ENCODE data around the gene ERMN.

The ERMN gene

GRCh38 chr2:157339965-157340655 is 14.5 kb upstream of the ERMN start:
- Mint-ChIP-seq H3K9me3 (peaks cover 43% of the 10 kb centered on the region), H3K4me1 (ENCODE audit: low read depth) (no peaks in the 10 kb centered on the region), H3K27me3 (no peaks in the 10 kb centered on the region), H3K4me3 (no peak overlapping the region), H3K27ac (no peak overlapping the region), H3K36me3 (ENCODE audit: low read depth) (peaks cover 27% of the 10 kb centered on the region)
- intact Hi-C loops (cut with micrococcal nuclease) = no loop called here

DNA sequence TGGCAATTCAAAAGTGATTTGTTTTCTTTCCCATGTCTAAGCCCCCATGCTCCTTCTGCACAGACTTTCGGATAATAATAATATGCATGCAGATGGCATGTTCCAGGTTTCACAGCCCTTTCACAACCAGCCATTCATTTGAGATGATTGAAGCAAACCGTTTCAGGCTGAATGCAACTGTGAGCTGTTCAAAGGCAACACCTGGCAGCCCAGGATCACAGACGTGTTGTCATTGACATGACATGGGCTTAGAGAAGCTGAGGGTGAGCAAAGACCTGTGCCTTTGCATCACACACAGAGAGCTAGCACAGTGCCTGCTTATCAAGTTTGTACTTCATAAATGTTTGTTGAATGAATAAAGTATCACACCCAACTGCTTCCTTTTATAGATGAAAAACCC is 12.4 kb upstream of the ERMN start:
- Mint-ChIP-seq H3K4me1 (ENCODE audit: low read depth) (no peaks in the 10 kb centered on the region), H3K36me3 (ENCODE audit: low read depth) (peaks cover 11% of the 10 kb centered on the region), H3K27ac (no peak overlapping the region), H3K4me3 (no peak overlapping the region), H3K27me3 (no peaks in the 10 kb centered on the region), H3K9me3 (peaks cover 22% of the 10 kb centered on the region)
- intact Hi-C loops (cut with micrococcal nuclease) = no loop called here

- no peaks in the 10 kb centered on the region for H3K4me1 Mint-ChIP-seq (ENCODE audit: low read depth)
- no peak overlapping the region for H3K4me3 Mint-ChIP-seq
- peaks cover 5% of the 10 kb centered on the region for H3K9me3 Mint-ChIP-seq
- intact Hi-C loops (cut with micrococcal nuclease) = no loop called here
- no peaks in the 10 kb centered on the region for H3K27me3 Mint-ChIP-seq
- no peaks in the 10 kb centered on the region for H3K36me3 Mint-ChIP-seq (ENCODE audit: low read depth)
- no peak overlapping the region for H3K27ac Mint-ChIP-seq
Measured at GRCh38 chr2:157336137-157337010, 10.8 kb upstream of the ERMN start.

DNA sequence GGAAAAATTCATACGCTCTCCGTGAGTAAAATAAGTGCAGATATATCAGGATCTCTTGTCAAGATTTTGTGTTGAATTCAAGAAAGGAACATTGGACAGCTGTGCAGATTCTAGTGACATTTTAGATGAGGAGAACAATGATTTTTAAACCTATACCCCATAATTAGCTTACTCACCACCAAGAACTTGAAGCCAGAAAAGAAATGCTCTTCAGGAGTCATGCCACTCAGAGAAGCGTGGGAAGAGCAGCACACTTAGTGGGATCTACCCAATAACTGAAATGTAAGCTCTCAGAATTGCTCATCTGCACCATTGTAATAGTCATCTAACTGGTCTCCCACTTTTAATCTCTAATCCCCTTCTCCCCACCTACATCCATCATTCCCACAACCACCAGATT is 9.2 kb upstream of the ERMN start:
- Mint-ChIP-seq H3K36me3 (ENCODE audit: low read depth) (no peaks in the 10 kb centered on the region), H3K4me1 (ENCODE audit: low read depth) (no peaks in the 10 kb centered on the region), H3K27ac (no peak overlapping the region), H3K27me3 (no peaks in the 10 kb centered on the region), H3K4me3 (no peak overlapping the region), H3K9me3 (no peaks in the 10 kb centered on the region)
- intact Hi-C loops (cut with micrococcal nuclease) = no loop called here

- Mint-ChIP-seq H3K9me3 (no peaks in the 10 kb centered on the region), H3K27me3 (no peaks in the 10 kb centered on the region), H3K4me1 (ENCODE audit: low read depth) (no peaks in the 10 kb centered on the region), H3K27ac (no peak overlapping the region), H3K4me3 (no peak overlapping the region), H3K36me3 (ENCODE audit: low read depth) (no peaks in the 10 kb centered on the region)
- intact Hi-C loops (cut with micrococcal nuclease) = no loop called here
Measured at GRCh38 chr2:157334335-157334734, 8.7 kb upstream of the ERMN start.

DNA sequence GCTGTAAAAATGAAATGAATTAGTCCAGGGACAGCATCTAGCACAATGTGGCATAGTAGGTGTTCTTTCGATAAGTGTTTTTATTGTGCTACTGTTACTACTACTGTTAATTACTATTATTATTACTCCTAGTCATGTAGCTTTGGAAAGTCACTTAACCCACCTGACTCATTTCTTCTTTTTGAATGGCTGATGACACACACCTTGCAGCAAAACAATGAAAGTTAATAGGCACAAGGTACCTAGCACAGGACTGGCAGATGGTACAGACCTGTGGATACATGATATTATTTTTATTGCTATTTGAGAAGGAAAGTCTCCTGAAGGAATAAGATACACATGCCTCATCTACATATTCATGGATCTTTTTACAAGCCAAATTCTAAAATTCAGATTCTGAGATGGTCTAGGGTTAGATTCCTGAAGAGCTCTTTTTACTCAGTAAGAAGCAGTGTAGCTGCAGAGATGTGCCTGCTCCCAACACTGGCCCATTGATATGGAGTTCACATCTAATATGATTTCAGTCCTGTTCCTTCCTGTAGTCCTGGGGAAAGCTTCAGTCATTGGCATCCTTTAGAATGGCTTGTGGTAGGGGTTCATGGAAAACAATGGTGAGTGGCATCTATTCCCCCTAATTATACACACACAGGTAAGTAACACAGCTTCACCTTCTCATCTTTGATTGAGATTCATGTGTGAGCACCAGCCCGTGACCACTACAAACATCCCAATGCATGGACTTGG is 7.9 kb upstream of the ERMN start:
- no peak overlapping the region for H3K4me3 Mint-ChIP-seq
- H3K9me3 Mint-ChIP-seq = no peaks in the 10 kb centered on the region
- H3K27ac Mint-ChIP-seq = no peak overlapping the region
- no peaks in the 10 kb centered on the region for H3K36me3 Mint-ChIP-seq (ENCODE audit: low read depth)
- intact Hi-C loops (cut with micrococcal nuclease) = no loop called here
- H3K27me3 Mint-ChIP-seq = no peaks in the 10 kb centered on the region
- no peaks in the 10 kb centered on the region for H3K4me1 Mint-ChIP-seq (ENCODE audit: low read depth)

DNA sequence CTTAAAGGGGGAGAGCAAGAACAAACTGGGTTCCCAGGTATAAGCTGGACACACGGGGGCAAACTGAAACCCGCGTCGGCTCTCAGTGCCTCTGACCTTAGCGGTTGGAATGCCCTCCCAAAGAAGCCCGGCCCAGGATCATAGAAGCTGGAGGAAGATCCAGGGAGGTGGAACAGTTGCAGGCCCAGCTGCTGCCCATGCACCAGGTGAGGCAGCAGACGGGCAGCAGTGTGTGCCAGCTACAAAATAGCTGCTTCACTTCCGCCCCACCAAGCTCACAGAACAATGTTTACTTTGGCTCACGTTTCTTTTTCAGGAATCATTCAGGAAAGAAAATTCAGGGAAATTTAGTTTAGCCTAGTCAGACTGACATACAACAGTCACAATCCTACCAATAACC is 3.9 kb upstream of the ERMN start:
- H3K36me3 Mint-ChIP-seq (ENCODE audit: low read depth) = no peaks in the 10 kb centered on the region
- H3K9me3 Mint-ChIP-seq = no peaks in the 10 kb centered on the region
- intact Hi-C loops (cut with micrococcal nuclease) = loop anchor here (5.0 kb wide), 2 partner anchors 98 to 163 kb away; no protein-coding TSS in a partner anchor
- H3K27ac Mint-ChIP-seq = no peak overlapping the region
- no peak overlapping the region for H3K4me3 Mint-ChIP-seq
- H3K27me3 Mint-ChIP-seq = no peaks in the 10 kb centered on the region
- peaks cover 12% of the 10 kb centered on the region for H3K4me1 Mint-ChIP-seq (ENCODE audit: low read depth)

- no peaks in the 10 kb centered on the region for H3K27me3 Mint-ChIP-seq
- no peaks in the 10 kb centered on the region for H3K9me3 Mint-ChIP-seq
- no peaks in the 10 kb centered on the region for H3K36me3 Mint-ChIP-seq (ENCODE audit: low read depth)
- no peak overlapping the region for H3K27ac Mint-ChIP-seq
- intact Hi-C loops (cut with micrococcal nuclease) = loop anchor here (2.0 to 5.0 kb wide), 3 partner anchors 99 to 269 kb away; no protein-coding TSS in a partner anchor
- H3K4me1 Mint-ChIP-seq (ENCODE audit: low read depth) = peaks cover 12% of the 10 kb centered on the region
- no peak overlapping the region for H3K4me3 Mint-ChIP-seq
Measured at GRCh38 chr2:157327621-157328500, 2.2 kb upstream of the ERMN start.

- no peak overlapping the region for H3K27ac Mint-ChIP-seq
- H3K4me1 Mint-ChIP-seq (ENCODE audit: low read depth) = peaks cover 12% of the 10 kb centered on the region
- intact Hi-C loops (cut with micrococcal nuclease) = loop anchor here (2.0 to 5.0 kb wide), 3 partner anchors 100 to 270 kb away; no protein-coding TSS in a partner anchor
- no peaks in the 10 kb centered on the region for H3K9me3 Mint-ChIP-seq
- no peaks in the 10 kb centered on the region for H3K36me3 Mint-ChIP-seq (ENCODE audit: low read depth)
- no peaks in the 10 kb centered on the region for H3K27me3 Mint-ChIP-seq
- H3K4me3 Mint-ChIP-seq = no peak overlapping the region
Measured at GRCh38 chr2:157327200-157327599, 1.6 kb upstream of the ERMN start.

DNA sequence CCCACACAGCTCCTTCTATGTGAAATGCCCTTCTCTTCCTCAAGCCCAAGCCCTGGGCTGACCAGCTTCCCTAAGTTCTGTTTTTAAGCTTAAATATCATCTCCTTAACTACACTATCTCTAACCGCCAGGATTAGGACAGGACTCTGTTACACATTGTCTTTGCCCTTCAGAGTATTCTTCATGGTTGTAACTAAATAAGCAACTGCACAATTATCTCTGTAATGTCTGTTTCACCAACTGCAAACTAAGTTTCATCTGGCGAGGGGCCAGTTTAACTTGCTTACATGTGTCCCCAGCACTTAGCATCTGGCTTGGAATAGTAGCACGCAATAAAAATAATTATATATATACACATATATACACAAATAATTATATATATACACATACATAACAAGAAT is 1.1 kb upstream of the ERMN start:
- H3K4me3 Mint-ChIP-seq = no peak overlapping the region
- no peaks in the 10 kb centered on the region for H3K27me3 Mint-ChIP-seq
- H3K36me3 Mint-ChIP-seq (ENCODE audit: low read depth) = no peaks in the 10 kb centered on the region
- no peak overlapping the region for H3K27ac Mint-ChIP-seq
- no peaks in the 10 kb centered on the region for H3K9me3 Mint-ChIP-seq
- intact Hi-C loops (cut with micrococcal nuclease) = loop anchor here (2.0 to 5.0 kb wide), 3 partner anchors 101 to 270 kb away; no protein-coding TSS in a partner anchor
- peaks cover 12% of the 10 kb centered on the region for H3K4me1 Mint-ChIP-seq (ENCODE audit: low read depth)

DNA sequence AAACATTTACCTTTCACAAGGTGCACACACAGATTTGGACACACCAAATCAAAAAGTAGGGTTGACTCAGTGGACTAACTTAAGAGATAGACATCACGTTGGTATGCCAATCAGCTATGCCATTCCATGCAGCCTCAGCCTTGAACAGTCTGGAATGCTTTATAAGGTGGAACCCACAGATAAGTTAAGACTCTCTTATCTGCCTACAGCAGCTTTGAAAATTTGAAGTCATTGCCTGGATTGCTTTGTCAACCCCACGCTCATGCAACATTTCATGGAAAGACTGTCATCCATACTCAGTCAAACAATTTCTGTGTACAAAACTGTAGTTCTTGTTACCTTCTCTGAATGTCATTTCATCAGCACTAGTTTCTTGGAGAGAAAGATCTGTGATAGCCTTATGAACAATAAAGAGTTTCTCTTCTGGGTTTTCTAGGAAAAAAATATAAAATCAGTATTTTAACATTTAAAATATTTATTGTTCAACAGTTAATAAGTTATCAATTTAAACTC is 1.2 kb downstream of the ERMN start:
- H3K4me1 Mint-ChIP-seq (ENCODE audit: low read depth) = peaks cover 18% of the 10 kb centered on the region
- no peaks in the 10 kb centered on the region for H3K36me3 Mint-ChIP-seq (ENCODE audit: low read depth)
- H3K27ac Mint-ChIP-seq = no peak overlapping the region
- no peaks in the 10 kb centered on the region for H3K9me3 Mint-ChIP-seq
- intact Hi-C loops (cut with micrococcal nuclease) = no loop called here
- no peak overlapping the region for H3K4me3 Mint-ChIP-seq
- H3K27me3 Mint-ChIP-seq = no peaks in the 10 kb centered on the region

DNA sequence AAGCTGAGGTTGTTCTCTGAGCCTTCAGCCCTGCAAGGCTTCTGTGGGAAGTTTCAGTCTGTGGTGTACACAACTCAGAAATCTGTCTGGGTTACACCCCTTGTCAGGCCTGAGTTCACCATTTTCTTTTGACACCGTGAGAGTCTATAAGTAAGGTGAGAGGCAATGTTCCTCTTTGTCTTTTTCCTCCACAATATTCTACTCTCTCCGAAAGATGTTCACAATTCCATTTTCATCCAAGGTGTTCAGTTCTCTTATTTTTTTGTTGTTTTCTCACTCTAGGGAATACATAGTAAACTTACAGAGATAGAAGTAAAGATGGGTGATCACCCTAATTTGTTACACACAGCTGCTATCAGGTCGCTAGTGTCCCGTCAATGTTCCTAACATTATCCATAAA is 3.2 kb downstream of the ERMN start:
- H3K27ac Mint-ChIP-seq = no peak overlapping the region
- H3K27me3 Mint-ChIP-seq = no peaks in the 10 kb centered on the region
- intact Hi-C loops (cut with micrococcal nuclease) = no loop called here
- no peaks in the 10 kb centered on the region for H3K9me3 Mint-ChIP-seq
- peaks cover 13% of the 10 kb centered on the region for H3K4me1 Mint-ChIP-seq (ENCODE audit: low read depth)
- no peaks in the 10 kb centered on the region for H3K36me3 Mint-ChIP-seq (ENCODE audit: low read depth)
- no peak overlapping the region for H3K4me3 Mint-ChIP-seq

GRCh38 chr2:157321466-157321865 is 4.2 kb downstream of the ERMN start:
- H3K4me1 Mint-ChIP-seq (ENCODE audit: low read depth) = peaks cover 8% of the 10 kb centered on the region
- intact Hi-C loops (cut with micrococcal nuclease) = no loop called here

More at GRCh38 chr2:157321466-157321865, 4.2 kb downstream of the ERMN start:
- Mint-ChIP-seq H3K36me3 (ENCODE audit: low read depth) (no peaks in the 10 kb centered on the region), H3K4me3 (no peak overlapping the region), H3K27me3 (no peaks in the 10 kb centered on the region), H3K27ac (no peak overlapping the region), H3K9me3 (no peaks in the 10 kb centered on the region)
